SK-N-SH (cell line): ENCODE data around the gene ADCY9. TPM values are rescaled to one million over a fixed set of nuclear protein-coding genes. Genes with fewer than 3 reads are reported as not detected.

Experiments used
- CTCF ChIA-PET: fragments of 300-600, 350-600 bp; formaldehyde crosslinking; extraction: SDS; loops from one replicate; lab custom pipeline; 2021; lab: Yijun Ruan, JAX
- POLR2A ChIA-PET: fragments of 350-600 bp; sonication (Branson Sonifier 250); formaldehyde crosslinking; extraction: SDS; loops from one replicate; lab custom pipeline; 2020; ENCODE audit warnings: antibody characterized with exemption, inconsistent platforms; lab: Yijun Ruan, JAX
- DNase-seq: peaks from one replicate; pipeline ENCODE4 v3.0.0; 2012
- H2AFZ ChIP-seq: fragments of 200-600 bp; sonication (generic); 2 replicates; pipeline ENCODE4 v1.8.1; 2016; ENCODE audit warnings: antibody characterized with exemption, mild to moderate bottlenecking, low read depth
- H3F3A ChIP-seq: fragments of 200-600 bp; sonication (generic); replicated peaks from 2 replicates; pipeline ENCODE3; 2016; ENCODE audit warnings: antibody characterized with exemption, mild to moderate bottlenecking; ENCODE audit not compliant: insufficient read depth
- H3K27ac ChIP-seq, 2 experiments: fragments of 200-500 bp in 1 of 2; fragments of 200-600 bp in 1 of 2; sonication (Bioruptor generic) in 1 of 2; sonication (generic), shearing (Covaris generic) in 1 of 2; 2 replicates each; pipeline versions ENCODE4 v1.5.1 to v1.6.1; 2014 to 2016; ENCODE audit warnings: low read depth in 2 of 2, inconsistent platforms in 1 of 2, low read length in 1 of 2, mild to moderate bottlenecking in 1 of 2, mixed read lengths in 1 of 2
- H3K27me3 ChIP-seq: fragments of 200-600 bp; sonication (generic), shearing (Covaris generic); 2 replicates; pipeline ENCODE4 v1.6.1; 2016; ENCODE audit warnings: mixed run types; ENCODE audit not compliant: insufficient read depth
- H3K36me3 ChIP-seq, 2 experiments: fragments of 200-500 bp in 1 of 2; fragments of 200-600 bp in 1 of 2; sonication (Bioruptor generic) in 1 of 2; sonication (generic) in 1 of 2; replicated peaks in 1 of 2; 2 replicates each; pipeline versions ENCODE3 to v1.5.1; 2014 to 2016; ENCODE audit warnings: low read length in 1 of 2, mild to moderate bottlenecking in 1 of 2; ENCODE audit not compliant: insufficient read depth in 2 of 2, control insufficient read depth in 1 of 2
- H3K4me1 ChIP-seq, 2 experiments: fragments of 200-500 bp in 1 of 2; fragments of 200-600 bp in 1 of 2; sonication (Bioruptor generic) in 1 of 2; sonication (generic), shearing (Covaris generic) in 1 of 2; 2 replicates each; pipeline versions ENCODE4 v1.5.1 to v1.6.1; 2014 to 2016; ENCODE audit warnings: low read depth in 1 of 2, low read length in 1 of 2, mixed run types in 1 of 2; ENCODE audit not compliant: insufficient read depth in 2 of 2, control insufficient read depth in 1 of 2
- H3K4me2 ChIP-seq: fragments of 200-600 bp; sonication (generic), shearing (Covaris generic); 2 replicates; pipeline ENCODE4 v1.6.1; 2017; ENCODE audit warnings: mixed run types
- H3K4me3 ChIP-seq, 2 experiments: fragments of 200-500 bp in 1 of 2; fragments of 200-600 bp in 1 of 2; sonication (Bioruptor generic) in 1 of 2; sonication (generic), shearing (Covaris generic) in 1 of 2; 2 replicates each; pipeline versions ENCODE4 v1.5.1 to v1.8.1; 2014 to 2016; ENCODE audit warnings: low read depth in 2 of 2, inconsistent platforms in 1 of 2, low read length in 1 of 2, mild to moderate bottlenecking in 1 of 2, mixed read lengths in 1 of 2, moderate library complexity in 1 of 2
- H3K79me2 ChIP-seq: fragments of 200-600 bp; sonication (generic); 2 replicates; pipeline ENCODE4 v1.8.1; 2017; ENCODE audit warnings: mild to moderate bottlenecking; ENCODE audit not compliant: insufficient read depth
- H3K9ac ChIP-seq: fragments of 200-600 bp; sonication (generic); 2 replicates; pipeline ENCODE4 v1.6.1; 2017; ENCODE audit warnings: mixed run types
- H3K9me2 ChIP-seq: fragments of 200-600 bp; sonication (generic); 2 replicates; pipeline ENCODE4 v1.6.1; 2017; ENCODE audit warnings: mixed run types
- H3K9me3 ChIP-seq: fragments of 200-600 bp; sonication (generic); 2 replicates; pipeline ENCODE4 v1.6.1; 2017; ENCODE audit warnings: mixed run types, mild to moderate bottlenecking, moderate library complexity
- H4K20me1 ChIP-seq: fragments of 200-600 bp; sonication (generic); 2 replicates; pipeline ENCODE4 v1.6.1; 2017; ENCODE audit warnings: mild to moderate bottlenecking, mixed run types; ENCODE audit not compliant: insufficient read depth
- FOXJ3 ChIP-seq: sonication (generic); formaldehyde crosslinking; IDR thresholded peaks from 2 replicates; pipeline ENCODE4 v1.5.1; 2020; ENCODE audit warnings: mild to moderate bottlenecking, missing genetic modification reagents
- FOXM1 ChIP-seq: IDR thresholded peaks from 2 replicates; pipeline ENCODE4 v1.4.0; 2012; ENCODE audit warnings: low read depth, mild to moderate bottlenecking
- GABPA ChIP-seq: IDR thresholded peaks from 2 replicates; pipeline ENCODE4 v1.4.0; 2012; ENCODE audit warnings: low read depth, mild to moderate bottlenecking
- MXI1 ChIP-seq: IDR thresholded peaks from 2 replicates; pipeline ENCODE4 v1.6.1; 2012; ENCODE audit warnings: mild to moderate bottlenecking, low read depth, low read length, improper control_type of control experiment
- NRF1 ChIP-seq: IDR thresholded peaks from 2 replicates; pipeline ENCODE4 v1.6.1; 2012; ENCODE audit warnings: low read depth, mild to moderate bottlenecking, low read length
- POLR2AphosphoS5 ChIP-seq: IDR thresholded peaks from 2 replicates; pipeline ENCODE4 v1.6.1; 2012; ENCODE audit warnings: low read depth, low read length
- RCOR1 ChIP-seq: fragments of 150-350 bp; IDR thresholded peaks from 2 replicates; pipeline ENCODE4 v1.6.1; 2017; ENCODE audit warnings: antibody characterized with exemption, low read length
- REST ChIP-seq: IDR thresholded peaks from 2 replicates; pipeline ENCODE4 v1.6.1; 2012; ENCODE audit warnings: mild to moderate bottlenecking, low read depth, low read length, moderate library complexity
- SIN3A ChIP-seq: IDR thresholded peaks from 2 replicates; pipeline ENCODE4 v1.6.1; 2012; ENCODE audit warnings: low read depth, mild to moderate bottlenecking, low read length, moderate library complexity, borderline replicate concordance
- TAF1 ChIP-seq: IDR thresholded peaks from 2 replicates; pipeline ENCODE4 v1.6.1; 2012; ENCODE audit warnings: low read depth, mild to moderate bottlenecking, low read length, moderate library complexity, borderline replicate concordance
- TEAD4 ChIP-seq: IDR thresholded peaks from 2 replicates; pipeline ENCODE4 v1.4.0; 2012; ENCODE audit warnings: mild to moderate bottlenecking, borderline replicate concordance; ENCODE audit not compliant: insufficient read depth
- YY1 ChIP-seq: IDR thresholded peaks from 2 replicates; pipeline ENCODE4 v1.4.0; 2012; ENCODE audit warnings: low read depth, mild to moderate bottlenecking
- WGBS: methylation state at CpG from one replicate; pipeline ENCODE4 v1.1.6; 2017; ENCODE audit warnings: low lambda C conversion rate; 5-methylcytosine and 5-hydroxymethylcytosine counted together
- polyA plus RNA-seq, 3 experiments: library from polyadenylated mRNA; depleted of rRNA; stranded (reverse); fragments of >200 nt; gene quantifications; 2 replicates each; pipeline ENCODE4 v1.2.3, GENCODE V29; 2012
- TF ChIP-seq, protein P1 (sequence below): IDR thresholded peaks from 2 replicates; pipeline ENCODE4 v1.4.0; 2012; ENCODE audit warnings: low read depth, borderline replicate concordance
- TF ChIP-seq, protein P2 (sequence below): IDR thresholded peaks from 2 replicates; pipeline ENCODE4; 2012

The ADCY9 gene
- polyA plus RNA-seq (2012; rRNA removed) = 2.7 and 5.2 TPM in 2 replicates
- 2.6 and 3.4 TPM in 2 replicates for polyA plus RNA-seq (2012; cell fraction: cytosol; rRNA removed)
- polyA plus RNA-seq (2012; cell fraction: nucleus; rRNA removed) = 4.6 and 5.0 TPM in 2 replicates

DNA sequence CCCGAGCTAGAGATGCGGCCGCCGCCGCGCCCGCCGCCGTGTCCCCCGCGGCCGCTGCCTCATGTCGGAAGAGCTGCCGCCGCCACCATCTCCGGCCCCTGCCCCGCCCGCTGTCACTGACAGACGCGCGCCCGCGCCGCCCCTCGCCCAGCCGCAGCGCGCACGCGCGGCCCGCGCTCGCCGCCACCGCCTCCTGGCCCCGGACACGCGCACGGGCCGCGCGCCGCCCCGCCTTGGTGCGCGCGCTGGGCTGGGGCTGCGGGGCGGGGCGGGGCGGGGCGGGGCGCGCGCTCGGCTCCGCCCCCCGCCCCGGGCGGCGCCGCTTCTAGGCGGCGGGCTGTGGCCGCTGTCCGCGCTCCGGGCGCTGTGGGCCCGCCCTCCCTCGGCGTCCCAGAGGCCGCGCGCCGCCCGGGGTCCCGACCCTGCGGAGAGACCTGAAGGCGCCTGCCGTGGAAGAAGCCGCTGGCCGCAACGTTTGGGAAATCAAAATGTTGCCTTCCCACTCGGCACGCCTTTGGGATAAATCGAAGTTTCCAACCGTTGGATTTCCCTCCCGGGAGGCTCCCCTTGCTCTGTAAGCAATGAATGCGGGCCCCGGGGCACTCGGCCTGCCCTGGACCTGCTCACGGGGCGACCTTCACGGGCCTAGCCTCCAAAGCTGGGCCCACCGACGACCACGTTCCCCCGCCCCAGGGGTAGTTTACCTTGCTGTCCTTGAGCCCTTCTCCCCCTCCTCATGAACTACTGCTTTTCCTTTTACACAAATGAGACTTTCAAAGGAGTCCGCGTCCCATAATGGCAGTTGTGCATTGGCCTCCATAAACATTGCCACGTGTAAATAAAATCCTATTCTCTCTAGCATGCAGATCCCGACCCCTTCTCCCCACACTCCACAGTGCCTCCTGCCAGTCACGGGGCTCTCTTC is at the start of gene ADCY9:
ADCY9 (minus strand) TSS at position 118 of the 925 bp plus-strand sequence. CDS start 1,000 bp downstream, outside the sequence.
- H3K4me2 ChIP-seq = peak within 1 kb of the TSS; percentile 95
- no peaks in the 10 kb centered on the region for H3K27me3 ChIP-seq
- H3K79me2 ChIP-seq = no peaks in the 10 kb centered on the region
- peak within 1 kb of the TSS; percentile 69 for H3K9ac ChIP-seq
- H3K27ac ChIP-seq = peak within 1 kb of the TSS in 1 of 2 experiments; percentile 40; a peak in 1 of 4 replicates
- H4K20me1 ChIP-seq = no peaks in the 10 kb centered on the region
- no peak for TF ChIP-seq RCOR1
- no peak for TF ChIP-seq GABPA
- peak; percentile 27; the same call in 1 of the 2 replicates for TF ChIP-seq TAF1
- no peak for TF ChIP-seq SIN3A
- TF ChIP-seq POLR2AphosphoS5 = peak; percentile 62
- no peak for TF ChIP-seq TEAD4
- no peak for TF ChIP-seq YY1
- peak; percentile 21; the same call in 1 of the 2 replicates for TF ChIP-seq REST
- no peak for TF ChIP-seq FOXM1
- TF ChIP-seq FOXJ3 (CRISPR knock-in tag) = no peak
- TF ChIP-seq, protein P1, sequence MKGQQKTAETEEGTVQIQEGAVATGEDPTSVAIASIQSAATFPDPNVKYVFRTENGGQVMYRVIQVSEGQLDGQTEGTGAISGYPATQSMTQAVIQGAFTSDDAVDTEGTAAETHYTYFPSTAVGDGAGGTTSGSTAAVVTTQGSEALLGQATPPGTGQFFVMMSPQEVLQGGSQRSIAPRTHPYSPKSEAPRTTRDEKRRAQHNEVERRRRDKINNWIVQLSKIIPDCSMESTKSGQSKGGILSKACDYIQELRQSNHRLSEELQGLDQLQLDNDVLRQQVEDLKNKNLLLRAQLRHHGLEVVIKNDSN = no peak
- TF ChIP-seq NRF1 = peak; percentile 69
- 0 out of 2 replicates have a peak, but pooled peaks have one; percentile 19 for TF ChIP-seq MXI1
- TF ChIP-seq, protein P2, sequence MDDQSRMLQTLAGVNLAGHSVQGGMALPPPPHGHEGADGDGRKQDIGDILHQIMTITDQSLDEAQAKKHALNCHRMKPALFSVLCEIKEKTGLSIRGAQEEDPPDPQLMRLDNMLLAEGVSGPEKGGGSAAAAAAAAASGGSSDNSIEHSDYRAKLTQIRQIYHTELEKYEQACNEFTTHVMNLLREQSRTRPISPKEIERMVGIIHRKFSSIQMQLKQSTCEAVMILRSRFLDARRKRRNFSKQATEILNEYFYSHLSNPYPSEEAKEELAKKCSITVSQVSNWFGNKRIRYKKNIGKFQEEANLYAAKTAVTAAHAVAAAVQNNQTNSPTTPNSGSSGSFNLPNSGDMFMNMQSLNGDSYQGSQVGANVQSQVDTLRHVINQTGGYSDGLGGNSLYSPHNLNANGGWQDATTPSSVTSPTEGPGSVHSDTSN = no peak
- TF ChIP-seq, all 33 proteins: peak for 5
- Histone ChIP-seq H3K9me2 (no peaks in the 10 kb centered on the region), H3F3A (no peaks in the 10 kb centered on the region), H3K9me3 (no peaks in the 10 kb centered on the region), H2AFZ (peak within 1 kb of the TSS; percentile 76), H3K4me1 (peaks cover 5 to 28% of the 10 kb centered on the region in 2 experiments; a peak in 3 of 4 replicates), H3K36me3 (no peaks in the 10 kb centered on the region), H3K4me3 (peak within 1 kb of the TSS; percentile 58 to 67)
- ChIA-PET POLR2A (no interaction called here), CTCF (interaction anchor here (3.3 to 3.5 kb wide), 2 partner anchors 134 to 137 kb away, joined by 13 to 18 read pairs; no protein-coding TSS in a partner anchor)
- DNase-seq = peak; percentile 100
- 30% methylated on average over 28 of the region's 105 CpGs for WGBS
